Fibroblast of skin of scalp (primary cell): Measurements from ENCODE around the gene PLEKHN1.
"Not testable (repeated sequence)": the region's sequence is repeated elsewhere in the genome, so short reads cannot be mapped to it uniquely, and the experiment has no call there.

Experiments used
- DNase-seq: peaks from one replicate; pipeline ENCODE4 v3.0.0-alpha.2; 2013

The PLEKHN1 gene

DNA sequence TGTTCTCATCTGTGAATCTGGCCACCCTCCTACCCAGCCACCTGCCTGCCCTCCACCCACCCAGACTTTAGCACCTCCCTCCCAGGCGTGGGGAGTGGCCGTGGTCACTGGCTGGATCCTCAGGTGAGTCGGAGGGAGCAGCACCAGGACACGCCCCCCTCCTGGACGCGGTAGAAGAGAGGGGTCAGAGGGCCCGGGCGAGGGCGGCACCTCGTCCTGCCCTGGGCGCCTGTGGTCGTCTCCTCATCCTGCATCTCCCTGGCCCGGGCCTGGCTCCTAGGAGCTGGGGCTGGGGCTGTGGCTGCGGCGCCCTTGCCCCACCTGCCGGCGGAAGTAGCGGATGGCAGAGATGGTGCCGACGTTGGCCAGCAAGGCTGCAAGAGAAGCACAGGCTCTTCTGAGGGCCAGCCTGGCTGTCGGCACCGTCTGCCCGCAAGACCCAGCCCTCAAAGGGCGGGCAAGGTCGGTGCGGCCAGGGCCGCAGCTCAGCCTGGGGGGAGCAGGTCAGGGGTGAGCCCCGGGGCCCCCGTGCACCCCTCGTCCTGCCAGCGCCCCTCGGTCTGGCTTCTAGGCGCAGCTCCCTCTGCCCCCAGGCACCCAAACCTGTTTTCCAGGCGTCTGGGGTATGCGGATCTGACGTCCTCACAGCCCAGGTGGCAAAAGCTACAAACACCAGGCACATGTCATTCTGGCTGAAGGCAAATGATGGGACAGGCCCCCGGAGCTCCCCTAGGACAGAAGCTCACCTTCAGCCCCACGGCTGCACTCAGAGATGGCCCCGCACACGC is 9.8 kb downstream of the PLEKHN1 start:
- peak; percentile 52 for DNase-seq

DNA sequence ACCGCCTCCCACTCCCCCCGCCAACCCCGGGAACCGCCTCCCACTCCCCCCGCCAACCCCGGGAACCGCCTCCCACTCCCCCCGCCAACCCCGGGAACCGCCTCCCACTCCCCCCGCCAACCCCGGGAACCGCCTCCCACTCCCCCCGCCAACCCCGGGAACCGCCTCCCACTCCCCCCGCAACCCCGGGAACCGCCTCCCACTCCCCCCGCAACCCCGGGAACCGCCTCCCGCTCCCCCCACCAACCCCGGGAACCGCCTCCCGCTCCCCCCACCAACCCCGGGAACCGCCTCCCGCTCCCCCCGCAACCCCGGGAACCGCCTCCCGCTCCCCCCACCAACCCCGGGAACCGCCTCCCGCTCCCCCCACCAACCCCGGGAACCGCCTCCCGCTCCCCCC is 10.5 kb downstream of the PLEKHN1 start:
- DNase-seq = not testable (repeated sequence)

GRCh38 chr1:978069-978834 is 12.0 kb downstream of the PLEKHN1 start:
- DNase-seq = no peak

- DNase-seq = no peak
These were observed 12.8 kb downstream of the PLEKHN1 start for GRCh38 chr1:978835-979743.

DNA sequence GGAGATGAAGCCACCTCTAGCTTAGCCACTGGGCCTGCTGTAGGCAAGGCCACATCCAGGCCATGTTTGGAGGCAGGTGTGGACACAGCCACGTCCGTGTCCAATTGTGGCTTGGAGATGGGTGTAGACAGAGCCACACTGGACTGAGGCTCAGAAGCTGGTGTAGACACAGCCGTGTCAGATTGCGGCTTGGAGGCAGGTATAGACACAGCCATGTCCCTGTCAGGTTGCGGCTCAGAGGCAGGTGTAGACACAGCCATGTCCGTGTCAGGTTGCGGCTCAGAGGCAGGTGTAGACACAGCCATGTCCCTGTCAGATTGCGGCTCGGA is 13.4 kb downstream of the PLEKHN1 start:
- DNase-seq = no peak

DNA sequence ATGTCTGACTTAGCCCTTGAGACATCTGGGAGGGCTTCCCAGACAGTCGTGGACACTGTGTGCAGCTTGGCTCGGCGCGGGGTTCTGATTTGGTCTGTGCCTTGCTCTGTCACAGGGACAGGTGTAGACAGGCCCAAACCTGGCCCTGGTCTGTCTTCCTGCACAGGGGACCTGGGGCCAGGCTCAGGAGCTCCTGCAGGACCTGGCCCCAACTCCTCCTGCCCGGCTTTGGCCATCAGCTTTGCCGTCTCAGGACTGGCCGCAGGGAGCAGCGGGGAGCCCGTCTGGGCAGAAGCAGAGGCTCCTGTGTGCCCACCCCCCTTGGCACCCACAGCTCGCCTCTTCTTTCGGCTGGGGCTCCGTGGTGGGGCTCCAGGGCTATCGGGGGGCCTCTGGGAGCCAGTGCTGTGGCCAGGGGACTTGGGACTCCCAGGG is 13.9 kb downstream of the PLEKHN1 start:
- no peak for DNase-seq

DNA sequence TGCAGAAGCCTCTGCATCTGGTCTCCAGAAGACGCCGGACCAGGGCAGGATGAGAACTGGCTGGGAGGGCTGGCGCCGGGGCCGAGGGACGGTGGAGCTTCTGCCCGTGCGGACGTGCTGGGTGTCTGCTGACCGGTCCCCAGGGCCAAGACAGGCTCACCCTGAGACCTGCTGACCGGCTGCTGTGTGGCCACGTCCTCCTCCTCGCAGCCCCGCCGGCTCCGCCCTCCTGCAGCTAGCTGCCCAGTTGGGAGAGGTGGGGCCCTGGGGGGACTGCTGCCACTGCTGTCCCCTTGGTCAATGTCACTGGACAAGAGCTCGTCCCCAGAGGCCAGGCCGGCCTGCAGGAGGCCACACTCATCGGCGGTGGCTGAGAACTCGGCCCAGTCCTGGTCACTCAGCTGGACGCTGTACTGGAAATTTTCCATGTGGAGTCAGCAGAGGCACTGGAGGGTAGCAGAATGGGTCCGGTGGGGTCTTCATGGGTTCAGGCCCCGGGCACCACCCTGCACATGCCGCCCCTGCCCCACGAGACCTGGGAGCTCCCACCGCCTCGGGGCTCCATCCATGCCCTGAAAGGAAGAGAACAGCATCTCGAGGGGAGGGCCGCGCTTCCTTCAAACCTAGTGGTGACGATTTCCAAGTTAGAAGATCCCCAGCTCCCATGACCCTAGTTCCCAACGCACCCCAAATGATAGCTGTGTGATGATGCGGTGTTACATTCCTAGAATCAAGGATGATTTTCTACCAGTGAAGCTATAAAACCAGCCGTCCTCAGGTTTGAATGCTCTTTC is 14.5 kb downstream of the PLEKHN1 start:
- DNase-seq = no peak

DNA sequence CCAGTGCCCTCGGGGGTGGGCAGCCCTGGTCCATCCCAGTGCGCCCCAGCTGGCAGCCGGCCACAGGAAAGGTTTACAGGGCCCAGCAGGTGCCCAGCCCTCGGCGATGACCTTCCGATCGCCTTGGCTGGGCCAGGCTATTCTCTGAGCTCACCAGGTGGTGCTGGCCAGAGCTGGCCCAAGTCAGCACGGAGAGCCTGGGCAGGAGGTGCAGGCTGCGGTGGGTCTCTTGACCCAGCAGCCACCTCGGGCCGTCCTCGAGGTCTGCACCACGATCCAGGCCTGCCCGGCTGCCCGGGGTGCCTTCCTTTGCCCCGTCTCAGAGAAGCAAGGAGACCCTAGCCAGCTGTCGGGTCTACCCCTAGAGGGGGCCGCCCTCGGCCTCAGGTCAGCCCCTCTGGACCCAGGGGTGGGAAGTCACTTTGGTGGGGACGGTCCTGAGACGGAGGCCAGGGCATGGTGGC is 15.2 kb downstream of the PLEKHN1 start:
- DNase-seq = no peak

- no peak for DNase-seq
These were observed 15.8 kb downstream of the PLEKHN1 start, which contains the start of gene PERM1 for GRCh38 chr1:981955-982558. Gene PERM1, minus strand, starts transcription at chr1:982093. Its CDS starts 1,064 bp downstream, at chr1:981029.

DNA sequence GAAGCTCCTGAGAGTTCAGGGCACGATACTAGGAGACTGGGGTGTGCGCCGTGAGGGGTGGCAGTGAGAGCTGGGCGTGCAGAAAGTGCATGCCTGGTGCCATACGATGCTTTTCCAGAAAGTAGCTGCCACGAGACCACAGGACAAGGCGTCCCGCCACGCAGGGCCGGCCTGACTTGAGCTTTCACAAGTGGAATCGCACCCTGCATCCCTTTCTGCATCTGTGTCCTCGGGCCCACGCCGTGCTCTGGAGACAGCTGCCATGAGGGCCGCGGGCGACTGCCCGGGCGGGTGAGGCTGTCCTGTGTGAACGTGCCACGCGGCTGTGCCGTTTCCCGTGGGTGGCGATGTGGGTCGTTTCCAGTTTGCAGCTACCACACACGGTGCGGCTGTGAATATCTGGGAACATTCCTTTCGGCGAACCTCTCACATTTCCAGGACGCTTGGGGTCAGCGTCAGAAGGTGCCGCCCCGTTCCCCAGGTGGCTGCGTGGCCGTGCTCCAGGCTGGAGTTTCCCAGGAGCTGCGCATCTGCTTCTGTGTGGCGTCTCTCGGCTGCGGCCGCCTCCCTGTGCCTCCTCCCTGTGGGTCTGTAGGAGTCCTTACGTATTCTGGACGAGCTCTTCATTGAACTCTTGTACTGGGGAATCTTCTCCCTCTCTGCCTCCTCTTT is 16.6 kb downstream of the PLEKHN1 start:
- DNase-seq = no peak

GRCh38 chr1:983798-984475 is 17.7 kb downstream of the PLEKHN1 start:
- DNase-seq = peak; percentile 26

DNA sequence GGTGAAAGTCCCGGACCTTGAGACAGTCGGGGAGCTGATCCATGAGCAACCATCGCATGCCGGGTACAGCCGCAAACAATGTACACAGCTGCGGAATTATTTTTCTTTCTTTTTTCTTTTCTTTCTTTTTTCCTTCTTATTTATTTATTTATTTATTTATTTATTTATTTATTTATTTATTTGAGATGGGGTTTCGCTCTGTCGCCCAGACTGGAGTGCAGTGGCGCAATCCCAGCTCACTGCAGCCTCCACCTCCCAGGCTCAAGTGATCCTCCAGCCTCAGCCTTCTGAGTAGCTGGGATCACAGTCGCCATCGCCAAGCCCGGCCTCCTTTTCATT is 18.2 kb downstream of the PLEKHN1 start:
- no peak for DNase-seq

DNA sequence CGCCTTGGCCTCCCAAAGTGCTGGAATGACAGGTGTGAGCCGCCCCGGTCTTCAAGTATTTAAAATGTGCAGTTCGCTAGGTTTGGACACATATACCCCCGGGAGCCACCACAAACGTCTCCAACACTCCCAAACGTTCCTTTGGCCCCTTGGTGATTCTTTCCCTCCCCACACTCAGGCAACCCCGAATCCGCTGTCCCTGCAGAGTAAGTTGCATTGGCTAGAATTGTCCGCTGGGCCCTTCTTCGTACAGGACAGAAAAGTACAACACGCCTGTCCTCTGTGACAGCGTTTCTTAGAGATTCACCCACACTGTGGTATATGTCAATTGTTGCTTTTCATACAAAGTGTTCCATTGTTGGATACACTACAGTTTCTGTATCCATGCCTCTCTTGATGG is 18.8 kb downstream of the PLEKHN1 start:
- no peak for DNase-seq

- DNase-seq = not testable (repeated sequence)
These were observed 21.8 kb downstream of the PLEKHN1 start for GRCh38 chr1:988061-988460.

GRCh38 chr1:991275-991674 is 25.0 kb downstream of the PLEKHN1 start:
- not testable (repeated sequence) for DNase-seq

- DNase-seq = no peak
These were observed 25.6 kb downstream of the PLEKHN1 start for GRCh38 chr1:991895-992294.

GRCh38 chr1:992362-992761 is 26.1 kb downstream of the PLEKHN1 start:
- no peak for DNase-seq

DNA sequence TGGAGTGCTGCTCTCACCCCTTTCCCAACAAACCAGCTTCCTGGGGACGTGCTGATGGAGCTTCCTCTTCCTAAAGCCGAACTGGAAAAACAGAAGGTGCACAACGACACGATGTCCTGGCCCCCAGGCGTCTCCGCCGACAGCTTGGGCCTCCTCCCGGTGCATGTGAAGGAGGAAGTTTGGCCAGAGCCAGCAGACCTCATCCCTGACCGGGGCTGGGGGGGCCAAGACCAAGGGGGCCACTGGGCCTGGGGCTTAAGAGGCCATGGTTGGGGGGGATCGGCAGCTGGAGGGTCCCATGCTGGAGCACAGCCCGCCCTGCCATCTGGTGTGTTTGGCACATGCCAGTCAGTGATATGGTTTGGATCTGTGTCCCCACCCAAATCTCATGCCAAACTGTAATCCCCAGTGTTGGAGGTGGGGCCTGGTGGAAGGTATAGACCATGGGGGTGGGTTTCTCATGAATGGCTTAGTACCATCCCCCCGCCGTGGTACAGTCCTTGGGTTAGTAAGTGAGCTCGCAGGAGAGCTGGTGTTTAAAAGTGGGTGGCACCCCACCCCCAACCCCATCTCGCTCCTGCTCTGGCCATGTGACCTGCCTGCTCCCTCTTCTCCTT is 27.2 kb downstream of the PLEKHN1 start:
- no peak for DNase-seq

- not testable (repeated sequence) for DNase-seq
These were observed 28.3 kb downstream of the PLEKHN1 start for GRCh38 chr1:994546-994945.
